AG04450 (cell line): ENCODE results near the gene GAD1. TPM values are rescaled to one million over a fixed set of nuclear protein-coding genes. Genes with fewer than 3 reads are reported as not detected.

ENCODE experiments used
- CTCF ChIA-PET: fragments of 300-600, 350-600 bp; formaldehyde crosslinking; extraction: SDS; loops from one replicate; lab custom pipeline; 2022; ENCODE audit warnings: antibody characterized with exemption, inconsistent platforms; lab: Charles Lee
- POLR2A ChIA-PET: fragments of 350-600 bp; formaldehyde crosslinking; extraction: SDS; loops from one replicate; lab custom pipeline; 2021; ENCODE audit warnings: antibody characterized with exemption, inconsistent platforms; lab: Yijun Ruan, JAX
- DNase-seq: peaks from one replicate; pipeline ENCODE4 v3.0.0-alpha.2; 2011; ENCODE audit warnings: low read depth, low spot score
- H3K27ac ChIP-seq: one replicate; pipeline ENCODE4 v1.5.1; 2012; ENCODE audit warnings: low read depth, low read length, control low read depth
- H3K27me3 ChIP-seq: one replicate; pipeline ENCODE4 v1.6.0; 2012; ENCODE audit warnings: low read length; ENCODE audit not compliant: control insufficient read depth, insufficient read depth
- H3K4me3 ChIP-seq: 2 replicates; pipeline ENCODE4 v1.5.1; 2011; ENCODE audit warnings: mild to moderate bottlenecking, low read depth, low read length, control low read depth
- H3K9me3 ChIP-seq: 2 replicates; pipeline ENCODE4 v1.5.1; 2012; ENCODE audit warnings: low read length; ENCODE audit not compliant: control insufficient read depth, insufficient read depth
- CTCF ChIP-seq: IDR thresholded peaks from 2 replicates; pipeline ENCODE4 v1.5.1; 2011; ENCODE audit warnings: low read depth, low read length, control low read depth, inconsistent platforms
- polyA plus RNA-seq: library from polyadenylated mRNA; depleted of rRNA; stranded (reverse); fragments of >200 nt; gene quantifications from 2 replicates; pipeline ENCODE4 v1.2.3, GENCODE V29; 2011

GAD1 gene
- polyA plus RNA-seq, 1 experiment: not detected

- no peak overlapping the region for H3K4me3 ChIP-seq
- no peak for TF ChIP-seq CTCF
- ChIA-PET POLR2A (no interaction called here), CTCF (interaction anchor here (1.9 to 2.0 kb wide), 2 partner anchors 412 kb away, joined by 6 read pairs; no protein-coding TSS in a partner anchor)
- H3K27me3 ChIP-seq: peaks cover 89% of the 10 kb centered on the region
- H3K9me3 ChIP-seq: peaks cover 4% of the 10 kb centered on the region; the same call in 1 of the 2 replicates
- no peak for DNase-seq
- H3K27ac ChIP-seq: no peak overlapping the region
Observed at GRCh38 chr2:170820757-170821530, 4.3 kb downstream of the GAD1 start.

- POLR2A ChIA-PET: no interaction called here
- Histone ChIP-seq H3K27me3 (peaks cover 84% of the 10 kb centered on the region), H3K4me3 (no peak overlapping the region), H3K27ac (no peak overlapping the region), H3K9me3 (peaks cover 4% of the 10 kb centered on the region; the same call in 1 of the 2 replicates)
- TF ChIP-seq CTCF: no peak
- no peak for DNase-seq
- CTCF ChIA-PET: interaction anchor here (1.3 to 2.0 kb wide), 2 partner anchors 9 to 412 kb away, joined by 4 to 6 read pairs; no protein-coding TSS in a partner anchor
Observed at GRCh38 chr2:170821531-170822289, 5.0 kb downstream of the GAD1 start.

- no peak for DNase-seq
- Histone ChIP-seq H3K4me3 (no peak overlapping the region), H3K27ac (no peak overlapping the region), H3K27me3 (peaks cover 81% of the 10 kb centered on the region), H3K9me3 (peaks cover 4% of the 10 kb centered on the region; the same call in 1 of the 2 replicates)
- TF ChIP-seq CTCF: no peak
- CTCF ChIA-PET: interaction anchor here (0.6 to 2.0 kb wide), 4 partner anchors 10 to 470 kb away, joined by 3 to 6 read pairs (median 4); no protein-coding TSS in a partner anchor
- POLR2A ChIA-PET: no interaction called here
Observed at GRCh38 chr2:170822290-170823087, 5.8 kb downstream of the GAD1 start.

GRCh38 chr2:170823088-170823897, 6.6 kb downstream of the GAD1 start:
- Histone ChIP-seq H3K9me3 (peaks cover 4% of the 10 kb centered on the region; the same call in 1 of the 2 replicates), H3K27ac (no peak overlapping the region), H3K27me3 (peaks cover 73% of the 10 kb centered on the region), H3K4me3 (no peak overlapping the region)
- POLR2A ChIA-PET: interaction anchor here (0.5 kb wide), 1 partner anchor 260 kb away, joined by 3 read pairs; no protein-coding TSS in a partner anchor
- DNase-seq: no peak
- CTCF ChIA-PET: interaction anchor here (0.6 to 2.0 kb wide), 2 partner anchors 23 to 414 kb away, joined by 3 to 6 read pairs; no protein-coding TSS in a partner anchor
- no peak for TF ChIP-seq CTCF
